Activated T-helper 17 cell treated with anti-CD3 and anti-CD28 coated beads, Interleukin-2, amount 50 U/mL, for 72 hours (primary cell): ENCODE results near the gene NCAM2. TPM values are rescaled to one million over a fixed set of nuclear protein-coding genes. Genes with fewer than 3 reads are reported as not detected.

Experiments used
- ATAC-seq: fragments of 150-1000 bp; cut with Tn5 transposase; replicated peaks from 2 replicates; pipeline ENCODE4 v1.10.0; 2021; ENCODE audit warnings: mild to moderate bottlenecking, moderate library complexity
- H3K27ac Mint-ChIP-seq: one replicate; pipeline ENCODE4 v1.8.0; 2022; ENCODE audit warnings: mixed read lengths
- H3K27me3 Mint-ChIP-seq: one replicate; pipeline ENCODE4 v1.8.0; 2022; ENCODE audit warnings: mixed read lengths
- H3K36me3 Mint-ChIP-seq: one replicate; pipeline ENCODE4 v1.8.0; 2022; ENCODE audit warnings: low read depth, mild to moderate bottlenecking, mixed read lengths
- H3K4me1 Mint-ChIP-seq: one replicate; pipeline ENCODE4 v1.8.0; 2022; ENCODE audit warnings: mixed read lengths
- H3K4me3 Mint-ChIP-seq: one replicate; pipeline ENCODE4 v1.8.0; 2022; ENCODE audit warnings: mild to moderate bottlenecking, mixed read lengths
- H3K9me3 Mint-ChIP-seq: one replicate; pipeline ENCODE4 v1.8.0; 2022; ENCODE audit warnings: mixed read lengths
- total RNA-seq, 2 donors: library from RNA; stranded (reverse); gene quantifications; one replicate each; pipeline ENCODE4 v1.2.3, GENCODE V29; 2022

NCAM2 gene
- total RNA-seq, 2 donors from 2014 or later = not detected

DNA sequence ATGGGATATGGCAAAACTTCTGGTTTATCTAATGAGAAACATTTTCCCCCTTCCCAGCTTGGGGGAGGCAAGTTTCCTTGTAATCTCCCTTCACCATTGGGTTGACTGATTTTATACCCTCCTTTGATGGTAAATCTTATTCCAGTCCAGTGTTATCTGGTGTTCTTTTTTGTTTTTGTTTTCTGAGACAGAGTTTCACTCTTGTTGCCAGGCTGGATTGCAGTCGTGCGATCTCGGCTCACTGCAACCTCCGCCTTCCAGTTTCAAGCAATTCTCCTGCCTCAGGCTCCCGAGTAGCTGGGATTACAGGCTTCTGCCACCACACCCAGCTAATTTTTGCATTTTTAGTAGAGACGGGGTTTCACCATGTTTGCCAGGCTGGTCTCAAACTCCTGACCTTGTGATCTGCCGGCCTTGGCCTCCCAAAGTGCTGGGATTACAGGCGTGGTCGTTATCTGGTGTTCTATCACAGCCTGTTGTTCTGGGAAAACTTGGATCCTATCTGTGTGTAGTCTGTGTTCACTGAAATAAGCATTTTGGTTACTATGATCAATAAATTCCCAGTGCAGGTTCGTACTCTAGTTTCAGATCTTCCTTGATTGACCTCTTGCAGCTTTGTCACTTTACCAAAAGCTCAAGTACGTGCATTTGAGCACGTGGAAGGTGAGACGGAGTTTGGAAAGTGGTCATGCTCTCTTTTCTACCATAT lies 281.1 kb downstream of the NCAM2 start:
- H3K27ac Mint-ChIP-seq = no peak overlapping the region
- no peaks in the 10 kb centered on the region for H3K27me3 Mint-ChIP-seq
- H3K4me3 Mint-ChIP-seq = no peak overlapping the region
- H3K9me3 Mint-ChIP-seq = no peaks in the 10 kb centered on the region
- no peaks in the 10 kb centered on the region for H3K36me3 Mint-ChIP-seq
- ATAC-seq = no peak
- no peaks in the 10 kb centered on the region for H3K4me1 Mint-ChIP-seq

DNA sequence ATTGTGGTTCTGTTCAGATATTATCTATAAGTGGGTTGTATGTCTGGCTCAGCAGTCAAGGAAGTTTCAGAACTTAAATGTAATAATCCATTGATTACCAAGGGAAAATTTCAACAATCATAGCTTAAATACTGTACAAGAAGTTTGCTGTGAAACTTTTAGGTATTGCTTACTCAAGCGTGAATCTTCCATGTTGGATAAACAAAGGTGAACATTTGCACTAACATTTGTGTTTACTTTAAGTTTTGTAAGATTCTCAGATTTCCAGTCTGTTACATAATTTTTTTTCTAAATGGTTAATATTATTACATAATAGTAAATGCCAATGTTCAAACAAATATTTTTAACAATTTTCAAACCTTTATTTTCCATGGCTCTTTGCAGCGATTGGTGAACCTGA lies 285.6 kb downstream of the NCAM2 start:
- no peak for ATAC-seq
- no peak overlapping the region for H3K4me3 Mint-ChIP-seq
- H3K36me3 Mint-ChIP-seq = no peaks in the 10 kb centered on the region
- H3K27ac Mint-ChIP-seq = no peak overlapping the region
- H3K9me3 Mint-ChIP-seq = peaks cover 3% of the 10 kb centered on the region
- H3K27me3 Mint-ChIP-seq = no peaks in the 10 kb centered on the region
- H3K4me1 Mint-ChIP-seq = no peaks in the 10 kb centered on the region

DNA sequence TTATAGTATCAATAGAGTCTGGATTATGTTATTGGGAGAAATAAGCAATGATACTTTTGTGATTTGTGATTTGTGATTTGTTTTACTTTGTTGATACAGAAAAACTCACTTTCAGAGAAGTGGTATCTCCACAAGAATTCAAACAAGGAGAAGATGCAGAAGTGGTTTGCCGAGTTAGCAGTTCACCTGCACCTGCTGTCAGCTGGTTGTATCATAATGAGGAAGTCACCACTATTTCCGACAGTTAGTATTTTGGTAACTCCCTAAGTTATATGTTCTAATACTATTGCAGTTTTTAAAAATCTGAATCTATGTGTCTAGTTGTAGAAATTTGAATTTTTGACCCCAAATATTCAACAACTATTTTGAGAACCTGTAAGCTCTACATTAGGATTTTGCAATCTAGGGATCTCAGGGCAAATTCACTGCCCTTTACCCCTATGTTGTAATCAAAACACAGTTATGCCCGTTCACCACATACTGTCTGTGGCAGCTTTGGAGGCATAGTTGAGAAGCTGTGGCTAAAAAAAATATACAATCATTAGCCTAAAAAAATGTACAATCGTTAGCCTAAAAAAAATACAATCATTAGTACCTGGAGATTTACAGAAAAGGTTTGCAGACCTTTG lies 288.1 kb downstream of the NCAM2 start:
- no peak overlapping the region for H3K27ac Mint-ChIP-seq
- no peaks in the 10 kb centered on the region for H3K27me3 Mint-ChIP-seq
- no peaks in the 10 kb centered on the region for H3K36me3 Mint-ChIP-seq
- no peak overlapping the region for H3K4me3 Mint-ChIP-seq
- peaks cover 3% of the 10 kb centered on the region for H3K9me3 Mint-ChIP-seq
- no peak for ATAC-seq
- H3K4me1 Mint-ChIP-seq = no peaks in the 10 kb centered on the region

- no peak for ATAC-seq
- H3K27me3 Mint-ChIP-seq = no peaks in the 10 kb centered on the region
Measured at GRCh38 chr21:21290751-21291150, 292.5 kb downstream of the NCAM2 start.

GRCh38 chr21:21291883-21292569 lies 293.8 kb downstream of the NCAM2 start:
- ATAC-seq = no peak
- H3K27ac Mint-ChIP-seq = no peak overlapping the region
- H3K4me1 Mint-ChIP-seq = no peaks in the 10 kb centered on the region
- H3K9me3 Mint-ChIP-seq = peaks cover 10% of the 10 kb centered on the region
- H3K36me3 Mint-ChIP-seq = no peaks in the 10 kb centered on the region
- no peaks in the 10 kb centered on the region for H3K27me3 Mint-ChIP-seq
- no peak overlapping the region for H3K4me3 Mint-ChIP-seq

More at GRCh38 chr21:21290751-21291150, 292.5 kb downstream of the NCAM2 start:
- H3K36me3 Mint-ChIP-seq = no peaks in the 10 kb centered on the region
- H3K9me3 Mint-ChIP-seq = peaks cover 8% of the 10 kb centered on the region
- no peak overlapping the region for H3K4me3 Mint-ChIP-seq
- no peaks in the 10 kb centered on the region for H3K4me1 Mint-ChIP-seq
- no peak overlapping the region for H3K27ac Mint-ChIP-seq

- Mint-ChIP-seq H3K9me3 (peaks cover 10% of the 10 kb centered on the region), H3K4me1 (no peaks in the 10 kb centered on the region), H3K27ac (no peak overlapping the region), H3K27me3 (no peaks in the 10 kb centered on the region), H3K4me3 (no peak overlapping the region), H3K36me3 (no peaks in the 10 kb centered on the region)
- ATAC-seq = no peak
Measured at GRCh38 chr21:21295303-21295702, 297.1 kb downstream of the NCAM2 start.

DNA sequence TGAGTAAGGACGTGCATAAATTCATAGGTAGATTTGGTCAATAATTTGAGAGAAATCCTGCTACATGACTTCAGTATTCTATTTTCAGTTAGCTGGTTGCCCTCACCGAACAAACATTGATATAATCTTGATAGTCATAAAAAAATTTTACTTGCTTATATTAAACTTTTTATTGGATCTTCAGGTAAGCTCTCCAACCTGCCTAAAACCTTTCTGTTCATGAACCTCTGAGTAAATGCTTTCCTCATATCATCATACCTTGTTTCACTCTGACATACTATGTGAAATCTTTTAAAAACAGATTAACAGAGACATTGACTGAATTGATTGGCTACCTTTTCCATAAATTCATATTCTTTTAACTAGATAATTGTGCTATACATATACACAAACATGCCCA lies 299.0 kb downstream of the NCAM2 start:
- no peak overlapping the region for H3K27ac Mint-ChIP-seq
- H3K27me3 Mint-ChIP-seq = no peaks in the 10 kb centered on the region
- H3K4me3 Mint-ChIP-seq = no peak overlapping the region
- peaks cover 10% of the 10 kb centered on the region for H3K9me3 Mint-ChIP-seq
- no peaks in the 10 kb centered on the region for H3K4me1 Mint-ChIP-seq
- no peaks in the 10 kb centered on the region for H3K36me3 Mint-ChIP-seq
- ATAC-seq = no peak

DNA sequence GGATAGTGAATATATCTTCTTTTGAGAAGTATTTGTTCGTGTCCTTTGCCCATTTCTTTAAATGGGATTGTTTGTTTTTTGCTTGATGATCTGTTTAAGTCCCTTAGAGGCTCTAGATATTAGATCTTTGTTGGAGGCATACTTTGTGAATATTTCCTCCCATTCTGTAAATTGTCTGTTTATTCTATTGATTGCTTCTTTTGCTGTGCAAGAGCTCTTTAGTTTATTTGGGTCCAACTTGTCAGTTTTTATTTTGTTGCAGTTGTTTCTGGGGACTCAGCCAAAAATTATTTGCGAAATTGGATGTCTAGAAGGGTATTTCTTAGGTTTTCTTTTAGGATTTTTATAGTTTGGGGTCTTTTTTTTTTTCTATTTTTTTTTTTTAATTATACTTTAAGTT lies 302.8 kb downstream of the NCAM2 start:
- peaks cover 4% of the 10 kb centered on the region for H3K9me3 Mint-ChIP-seq
- no peak overlapping the region for H3K27ac Mint-ChIP-seq
- no peak overlapping the region for H3K4me3 Mint-ChIP-seq
- no peaks in the 10 kb centered on the region for H3K27me3 Mint-ChIP-seq
- no peaks in the 10 kb centered on the region for H3K36me3 Mint-ChIP-seq
- no peak for ATAC-seq
- H3K4me1 Mint-ChIP-seq = no peaks in the 10 kb centered on the region

DNA sequence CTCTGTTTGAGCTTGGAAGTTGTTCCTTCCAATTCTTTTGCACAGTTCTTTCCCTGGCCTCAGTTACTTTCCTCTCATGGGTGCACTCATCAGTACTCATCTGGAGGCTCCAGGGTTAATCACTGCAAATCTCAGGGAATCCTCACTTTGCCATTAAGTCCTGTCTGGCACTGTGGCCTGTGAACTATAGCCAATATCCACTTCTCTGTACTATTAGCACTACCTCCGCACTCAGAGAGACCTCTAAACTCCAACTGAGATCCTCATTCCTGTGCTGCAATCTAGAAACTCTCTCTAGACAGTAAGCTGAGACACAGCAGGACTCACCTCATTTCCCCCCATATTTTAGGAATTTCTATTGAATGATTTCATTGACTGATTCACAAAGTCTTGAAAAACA lies 311.3 kb downstream of the NCAM2 start:
- H3K4me1 Mint-ChIP-seq = no peaks in the 10 kb centered on the region
- H3K4me3 Mint-ChIP-seq = no peak overlapping the region
- no peaks in the 10 kb centered on the region for H3K9me3 Mint-ChIP-seq
- ATAC-seq = no peak
- H3K27me3 Mint-ChIP-seq = no peaks in the 10 kb centered on the region
- H3K36me3 Mint-ChIP-seq = no peaks in the 10 kb centered on the region
- H3K27ac Mint-ChIP-seq = no peak overlapping the region

DNA sequence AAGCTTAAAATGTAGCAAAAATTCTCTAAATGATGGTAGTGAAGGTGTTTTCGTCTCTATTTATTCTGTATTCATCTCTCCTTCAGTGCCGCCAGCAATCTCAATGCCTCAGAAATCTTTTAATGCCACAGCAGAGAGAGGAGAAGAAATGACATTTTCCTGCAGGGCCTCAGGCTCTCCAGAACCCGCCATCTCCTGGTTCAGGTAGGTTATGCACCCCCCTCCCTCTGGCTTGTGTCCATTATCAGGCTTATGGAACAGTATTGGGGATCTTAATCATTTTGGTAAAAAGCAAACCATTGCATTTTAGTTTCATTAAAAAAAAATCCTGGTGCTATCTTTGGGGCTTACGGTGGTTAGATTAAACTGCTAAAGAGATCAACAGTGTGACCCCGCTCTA lies 326.1 kb downstream of the NCAM2 start:
- H3K36me3 Mint-ChIP-seq = no peaks in the 10 kb centered on the region
- no peaks in the 10 kb centered on the region for H3K9me3 Mint-ChIP-seq
- H3K27me3 Mint-ChIP-seq = no peaks in the 10 kb centered on the region
- no peaks in the 10 kb centered on the region for H3K4me1 Mint-ChIP-seq
- no peak overlapping the region for H3K27ac Mint-ChIP-seq
- no peak overlapping the region for H3K4me3 Mint-ChIP-seq
- no peak for ATAC-seq

DNA sequence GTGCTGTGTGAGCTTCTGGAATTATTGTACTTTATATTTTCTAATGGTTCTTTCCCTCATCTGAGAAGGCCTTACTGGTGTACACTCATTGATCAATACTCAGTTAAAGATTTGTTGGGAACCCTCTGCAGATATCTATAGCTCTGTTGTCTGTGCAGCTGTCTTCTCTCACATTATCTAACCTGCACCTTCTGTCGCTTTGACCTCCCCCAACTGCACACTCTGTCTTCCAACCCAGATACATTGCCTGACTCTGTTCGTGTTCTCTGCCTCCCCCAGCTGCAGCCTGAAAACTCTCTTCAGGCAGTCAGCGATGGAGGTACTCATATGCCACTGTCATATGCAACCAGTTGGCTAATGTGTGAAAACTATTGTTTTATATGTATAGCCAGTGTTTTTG lies 334.3 kb downstream of the NCAM2 start:
- H3K9me3 Mint-ChIP-seq = peaks cover 4% of the 10 kb centered on the region
- ATAC-seq = no peak
- no peak overlapping the region for H3K4me3 Mint-ChIP-seq
- no peak overlapping the region for H3K27ac Mint-ChIP-seq
- no peaks in the 10 kb centered on the region for H3K36me3 Mint-ChIP-seq
- H3K27me3 Mint-ChIP-seq = no peaks in the 10 kb centered on the region
- no peaks in the 10 kb centered on the region for H3K4me1 Mint-ChIP-seq

DNA sequence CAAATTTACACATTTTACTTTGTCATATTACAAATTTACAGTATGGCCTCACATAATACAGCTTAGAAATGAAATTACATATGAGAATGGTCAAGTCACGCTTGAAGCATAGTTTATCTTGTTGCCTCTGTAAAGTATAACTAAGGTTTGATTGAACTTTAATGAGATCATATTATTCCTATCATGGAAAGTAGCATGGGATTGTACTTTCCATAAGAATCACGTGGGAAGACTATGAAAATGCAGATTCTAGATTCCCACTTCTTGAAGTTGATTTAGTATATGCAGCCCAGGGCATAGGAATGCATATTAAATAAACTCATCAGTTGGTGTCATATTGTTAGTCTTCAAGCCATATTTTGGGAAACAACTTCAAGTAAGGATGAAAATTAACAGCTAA lies 342.8 kb downstream of the NCAM2 start:
- Mint-ChIP-seq H3K9me3 (peaks cover 10% of the 10 kb centered on the region), H3K4me1 (no peaks in the 10 kb centered on the region), H3K36me3 (no peaks in the 10 kb centered on the region), H3K27me3 (no peaks in the 10 kb centered on the region), H3K4me3 (no peak overlapping the region), H3K27ac (no peak overlapping the region)
- ATAC-seq = no peak

DNA sequence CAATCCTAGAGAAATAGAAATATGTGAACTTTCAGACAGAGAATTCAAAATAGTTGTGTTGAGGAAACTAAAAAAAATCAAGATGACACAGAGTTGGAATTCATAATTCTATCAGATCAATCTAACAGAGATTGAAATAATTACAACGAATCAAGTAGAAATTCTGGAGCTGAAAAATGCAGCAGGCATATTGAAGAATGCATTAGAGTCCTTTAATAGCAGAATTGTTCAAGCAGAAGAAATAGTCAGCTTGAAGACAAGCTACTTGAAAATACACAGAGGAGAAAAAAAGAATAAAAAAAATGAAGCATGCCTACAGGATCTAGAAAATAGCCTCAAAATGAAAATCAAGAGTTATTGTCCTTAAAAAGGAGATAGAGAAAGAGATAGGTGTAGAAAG lies 347.1 kb downstream of the NCAM2 start:
- Mint-ChIP-seq H3K4me1 (no peaks in the 10 kb centered on the region), H3K36me3 (no peaks in the 10 kb centered on the region), H3K27ac (no peak overlapping the region), H3K27me3 (no peaks in the 10 kb centered on the region), H3K9me3 (peaks cover 25% of the 10 kb centered on the region), H3K4me3 (no peak overlapping the region)
- no peak for ATAC-seq

GRCh38 chr21:21345872-21346271 lies 347.7 kb downstream of the NCAM2 start:
- Mint-ChIP-seq H3K27me3 (no peaks in the 10 kb centered on the region), H3K4me1 (no peaks in the 10 kb centered on the region), H3K9me3 (peaks cover 25% of the 10 kb centered on the region), H3K4me3 (no peak overlapping the region), H3K27ac (no peak overlapping the region), H3K36me3 (no peaks in the 10 kb centered on the region)
- ATAC-seq = no peak

DNA sequence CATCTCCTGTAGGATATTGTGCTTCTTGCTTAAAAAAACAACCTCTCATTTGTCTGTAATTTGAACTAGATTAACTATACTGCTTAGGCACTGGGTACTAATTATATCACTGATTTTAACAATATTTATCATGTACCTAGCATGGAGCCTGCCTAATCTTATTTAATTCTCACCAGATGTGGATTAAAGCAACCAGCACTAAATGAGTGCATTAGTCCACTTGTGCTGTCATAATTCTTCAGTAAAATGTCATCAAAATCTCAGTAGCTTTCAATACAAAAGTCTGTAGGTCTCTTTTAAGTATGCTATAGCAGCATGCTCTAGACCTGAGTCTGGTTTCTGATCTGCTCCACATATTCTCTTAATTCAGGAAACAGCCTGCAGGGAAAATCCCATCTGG lies 368.1 kb downstream of the NCAM2 start:
- H3K4me3 Mint-ChIP-seq = no peak overlapping the region
- H3K4me1 Mint-ChIP-seq = no peaks in the 10 kb centered on the region
- H3K27me3 Mint-ChIP-seq = no peaks in the 10 kb centered on the region
- no peaks in the 10 kb centered on the region for H3K36me3 Mint-ChIP-seq
- H3K9me3 Mint-ChIP-seq = peaks cover 3% of the 10 kb centered on the region
- no peak overlapping the region for H3K27ac Mint-ChIP-seq
- no peak for ATAC-seq
